NK-92 (cell line): ENCODE data around the gene CFAP90.

ENCODE experiments used
- DNase-seq: peaks from one replicate; lab custom pipeline; 2025; ENCODE audit not compliant: unreplicated experiment; lab: John Stamatoyannopoulos, UW

CFAP90 gene

DNA sequence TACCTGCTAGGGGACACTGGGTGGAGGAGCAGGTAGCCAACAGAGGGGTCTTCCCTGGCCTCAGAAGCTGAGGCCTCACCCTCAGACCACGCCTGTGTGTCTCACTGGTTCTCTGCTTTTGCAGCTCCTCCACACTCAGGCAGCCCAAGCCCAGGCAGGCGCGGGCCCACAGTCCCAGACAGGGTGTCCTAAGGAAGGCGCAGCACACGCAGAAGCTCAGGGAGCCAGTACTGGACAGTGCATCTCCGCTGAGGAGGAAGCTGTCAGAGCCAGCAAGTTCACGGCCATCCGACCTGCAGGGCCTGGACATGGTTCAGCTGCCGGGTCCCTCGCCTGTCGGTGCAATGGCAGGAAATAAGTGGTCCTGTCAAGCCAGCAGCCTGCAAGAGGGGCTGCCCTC, 25.3 kb downstream of the CFAP90 start:
- DNase-seq, result no peak

DNA sequence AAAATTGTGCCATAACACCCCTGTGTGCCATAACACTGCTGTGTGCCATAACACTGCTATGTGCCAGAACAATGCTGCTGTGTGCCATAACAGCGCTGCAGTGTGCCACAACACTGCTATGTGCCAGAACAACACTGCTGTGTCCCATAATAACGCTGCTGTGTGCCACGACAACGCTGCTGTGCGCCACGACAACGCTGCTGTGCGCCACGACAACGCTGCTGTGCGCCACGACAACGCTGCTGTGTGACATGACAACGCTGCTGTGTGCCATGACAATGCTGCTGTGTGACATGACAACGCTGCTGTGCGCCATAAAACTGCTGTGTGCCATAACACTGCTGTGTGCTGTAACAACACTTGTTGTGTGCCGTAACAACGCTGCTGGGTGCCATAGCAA, 25.9 kb downstream of the CFAP90 start:
- DNase-seq, result no peak

DNA sequence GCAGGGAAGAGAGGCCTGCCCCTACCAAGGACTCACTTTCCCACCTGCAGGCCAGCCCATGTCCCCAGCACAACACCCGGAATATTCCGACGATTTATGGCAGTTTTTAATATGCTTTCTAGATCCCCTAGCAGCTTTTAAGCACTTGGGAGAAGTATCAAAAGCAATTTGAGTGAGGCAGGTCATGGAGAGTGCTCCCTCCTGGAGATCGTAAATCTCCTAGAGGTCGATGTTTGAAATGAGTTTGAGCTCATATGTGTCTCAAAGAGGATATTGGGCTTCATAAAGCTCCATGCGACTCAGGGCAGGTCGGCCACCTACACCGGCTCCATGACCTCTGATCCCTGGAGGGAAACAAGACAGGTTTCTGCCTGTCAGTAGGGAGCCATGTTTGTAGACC, 27.3 kb downstream of the CFAP90 start:
- DNase-seq, result no peak

DNA sequence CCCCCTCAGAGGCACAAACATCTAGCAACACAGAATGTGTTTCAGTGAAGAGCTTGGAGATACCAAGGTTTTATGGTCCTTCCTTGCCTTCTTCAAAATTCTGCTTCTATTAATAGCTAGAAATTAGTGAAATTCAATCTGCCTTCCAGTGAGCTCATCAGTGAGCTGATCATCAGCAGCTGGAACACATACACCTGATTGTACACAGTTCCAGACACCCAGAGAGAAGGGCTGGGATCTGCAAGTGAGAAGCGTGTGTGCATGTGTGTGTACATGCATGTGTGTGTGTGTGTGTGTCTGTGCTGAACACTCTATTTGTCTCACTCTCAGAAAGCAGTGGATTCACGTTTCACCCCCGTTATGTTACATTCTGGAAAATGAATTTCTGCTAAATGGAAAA, 28.5 kb downstream of the CFAP90 start:
- no peak for DNase-seq

DNA sequence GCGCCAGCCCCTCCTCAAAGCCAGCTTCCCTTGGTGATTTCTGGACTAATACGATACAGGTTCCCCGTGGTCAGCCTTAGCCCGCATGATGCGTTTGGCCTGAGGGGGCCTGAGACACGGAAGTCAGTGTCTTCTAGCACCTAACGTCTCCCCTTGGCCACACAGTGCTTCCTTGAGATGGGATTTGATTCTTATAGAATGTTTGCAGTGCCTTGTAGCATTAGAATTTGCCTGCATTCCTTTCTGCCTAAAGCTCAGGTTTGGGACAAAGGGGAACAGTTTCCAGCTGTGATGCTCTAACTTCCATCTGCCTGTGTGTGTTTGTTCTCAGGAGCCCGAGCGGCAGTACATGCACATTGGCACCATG, 34.4 kb downstream of the CFAP90 start:
- DNase-seq, result no peak

DNA sequence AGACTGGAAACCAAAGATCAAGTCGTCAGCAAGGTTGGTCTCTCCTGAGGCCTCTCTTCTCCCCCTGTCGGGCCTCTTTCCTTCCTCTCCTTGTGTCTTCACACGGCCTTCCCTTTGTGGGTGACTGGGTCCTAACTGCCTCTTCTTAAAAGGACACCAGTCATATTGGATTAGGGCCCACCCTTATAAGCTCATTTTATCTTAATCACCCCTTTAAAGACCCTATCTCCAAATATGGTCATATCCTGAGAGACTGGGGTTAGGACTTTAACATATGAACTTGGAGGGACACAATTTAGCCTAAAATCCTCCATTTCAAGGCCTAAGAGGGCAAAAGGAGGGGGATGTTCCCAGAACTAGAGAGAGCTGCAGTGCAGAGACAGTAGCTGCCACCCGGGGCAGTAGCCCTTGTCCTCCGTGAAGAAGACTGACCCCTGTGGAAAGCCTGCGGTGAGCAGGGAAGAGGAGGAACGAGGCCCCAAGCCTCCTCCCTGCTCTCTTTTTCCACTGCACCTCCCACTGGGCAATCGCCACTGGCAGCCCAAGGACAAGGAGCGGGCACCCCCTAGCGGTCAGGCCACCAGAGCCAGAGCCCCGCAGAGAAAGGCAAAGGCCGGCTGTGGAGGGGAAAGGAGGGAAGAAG, 34.9 kb downstream of the CFAP90 start:
- no peak for DNase-seq

DNA sequence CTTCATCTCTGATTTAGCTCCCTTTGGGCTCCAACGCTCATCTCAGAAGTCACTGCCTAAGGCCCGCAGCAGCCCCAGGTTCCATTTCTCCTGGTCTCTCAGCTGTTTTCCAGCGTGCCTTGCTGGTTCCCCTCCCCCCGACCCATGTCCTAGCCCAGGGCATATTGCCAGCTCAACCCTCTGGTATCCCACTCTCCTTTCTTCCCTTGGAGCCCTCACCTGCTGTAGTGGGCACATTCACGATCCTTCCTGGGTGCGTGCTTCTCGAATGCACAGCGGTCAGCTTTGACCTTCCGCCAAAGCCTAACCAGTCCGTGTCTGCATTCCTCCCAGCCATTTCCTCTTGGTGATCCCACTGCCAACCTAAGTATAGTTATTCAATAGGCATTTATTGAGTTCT, 36.1 kb downstream of the CFAP90 start:
- no peak for DNase-seq

DNA sequence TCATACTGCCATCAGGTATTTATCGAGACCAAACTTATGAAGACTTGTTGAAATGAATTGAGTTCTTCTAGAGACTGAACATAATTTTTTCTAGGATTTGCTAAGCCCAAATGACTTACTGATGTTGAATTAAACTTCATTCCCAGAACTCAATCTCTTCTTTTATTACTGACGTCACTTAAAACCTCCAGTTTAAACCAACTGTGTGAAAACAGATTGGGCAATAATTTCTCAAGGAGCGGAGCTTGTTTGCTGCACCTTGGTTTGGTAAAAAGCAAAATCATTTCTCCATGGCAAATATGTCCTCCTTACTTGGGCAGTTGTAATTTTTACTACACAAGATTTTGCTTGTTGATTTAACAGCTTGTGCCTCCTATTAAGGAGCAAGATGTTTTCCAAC, 37.4 kb downstream of the CFAP90 start:
- no peak for DNase-seq

DNA sequence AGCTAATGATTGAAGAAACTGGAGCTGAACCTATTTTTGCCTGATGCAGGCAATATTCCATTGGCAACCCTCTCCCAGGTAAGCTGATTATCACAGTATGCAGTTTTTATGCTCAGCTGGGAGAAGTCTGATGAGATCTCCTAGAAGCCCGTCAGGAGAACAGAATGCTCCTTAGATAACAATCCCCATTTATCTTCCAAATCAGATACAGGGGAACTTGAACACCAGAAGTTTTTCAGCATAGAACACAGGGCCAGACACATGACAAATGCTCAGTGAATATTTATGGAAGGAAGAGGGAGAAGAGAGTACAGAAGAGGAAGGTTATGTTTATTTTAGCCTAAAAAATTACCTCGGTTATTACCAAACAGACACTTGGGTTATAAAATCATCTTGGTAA, 37.9 kb downstream of the CFAP90 start:
- no peak for DNase-seq

DNA sequence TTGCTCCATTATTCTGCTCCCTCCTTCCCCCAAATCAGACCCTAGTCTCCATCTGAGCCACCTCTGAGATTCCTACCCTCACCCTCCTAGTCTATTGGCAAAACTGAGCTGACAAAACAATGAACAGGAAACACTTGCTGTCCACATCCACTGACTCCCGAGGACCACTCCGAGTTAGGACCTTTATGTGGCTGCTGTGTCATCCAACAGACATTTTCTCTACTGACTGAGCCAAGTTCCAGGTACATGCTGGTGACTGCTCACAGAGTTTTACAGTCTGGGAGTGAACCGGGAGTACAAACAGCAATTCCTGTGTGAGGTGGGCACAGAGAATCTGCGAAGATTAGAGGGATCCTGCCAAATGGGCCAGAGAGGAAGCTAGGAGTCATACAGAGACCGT, 39.2 kb downstream of the CFAP90 start:
- DNase-seq, result no peak

DNA sequence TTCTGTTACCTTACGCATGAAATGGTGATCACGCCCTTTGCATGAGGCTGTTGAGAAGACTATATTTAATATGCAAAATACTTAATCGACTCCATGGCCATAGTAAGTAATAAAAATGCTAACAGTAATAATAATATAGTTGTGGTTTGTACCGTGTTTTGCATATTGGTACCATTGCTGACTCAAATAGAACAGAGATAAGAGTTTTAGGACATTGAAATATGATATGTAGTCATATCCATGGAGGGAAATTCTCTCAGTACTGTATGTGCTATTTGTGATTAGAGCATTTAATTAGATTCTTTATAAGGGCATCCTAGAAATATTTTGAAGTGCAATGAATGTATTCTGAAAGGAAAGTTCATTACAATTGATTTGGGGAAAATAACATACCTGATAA, 41.9 kb downstream of the CFAP90 start:
- no peak for DNase-seq

DNA sequence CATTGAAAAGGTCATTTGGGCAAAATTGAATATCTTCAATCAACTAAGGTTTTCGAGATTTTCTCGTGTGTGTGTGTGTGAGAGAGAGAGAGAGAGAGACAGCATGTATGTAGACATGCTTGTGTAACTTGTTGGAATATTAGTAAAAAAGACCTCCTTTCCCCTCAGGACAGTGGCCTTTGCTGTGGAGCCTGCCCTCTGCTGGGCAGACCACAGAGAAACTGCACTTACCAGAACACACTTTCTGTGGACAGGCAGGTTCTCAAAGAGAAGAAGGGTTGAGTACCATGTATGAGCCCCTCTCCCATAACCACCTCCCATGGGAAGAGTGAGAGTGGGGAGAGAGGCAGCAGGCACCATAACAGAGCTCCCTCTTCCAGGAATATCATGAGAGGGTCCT, 45.6 kb downstream of the CFAP90 start:
- no peak for DNase-seq

DNA sequence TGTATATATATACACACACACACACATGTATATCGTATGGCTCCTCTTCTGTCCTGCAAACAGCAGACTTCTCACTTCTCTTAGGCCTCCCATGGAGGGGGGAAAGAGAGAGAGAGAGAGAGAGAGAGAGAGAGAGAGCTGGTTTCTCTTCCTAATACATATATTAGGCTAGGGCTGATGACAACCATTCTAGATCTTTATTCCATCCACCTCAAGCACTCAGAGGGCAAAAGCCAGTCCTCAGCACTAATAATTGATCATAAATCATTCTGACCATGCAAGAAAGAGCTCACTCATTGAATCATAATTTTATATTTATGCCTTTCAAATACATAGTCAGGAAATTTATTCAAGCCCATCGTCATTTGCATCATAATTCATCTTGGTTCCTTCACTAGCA, 47.0 kb downstream of the CFAP90 start:
- DNase-seq, result no peak

DNA sequence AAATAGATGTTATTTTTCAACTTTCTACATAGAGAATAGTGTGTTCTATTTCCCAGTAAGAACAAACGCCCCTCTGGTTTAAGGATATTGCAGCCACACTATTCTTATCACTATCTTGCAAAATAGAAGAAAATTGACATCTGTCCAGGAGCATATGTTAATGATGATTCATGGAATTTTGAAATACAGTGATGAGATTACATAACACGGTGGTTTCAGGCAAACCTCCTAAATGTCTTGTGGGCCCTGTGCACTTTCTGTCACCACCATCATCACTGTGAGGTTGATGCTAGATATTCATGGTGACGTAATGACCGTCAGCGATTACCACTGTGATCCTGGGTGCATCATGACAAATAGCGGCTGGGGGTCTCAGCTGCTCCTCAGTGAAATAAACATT, 48.1 kb downstream of the CFAP90 start:
- no peak for DNase-seq

DNA sequence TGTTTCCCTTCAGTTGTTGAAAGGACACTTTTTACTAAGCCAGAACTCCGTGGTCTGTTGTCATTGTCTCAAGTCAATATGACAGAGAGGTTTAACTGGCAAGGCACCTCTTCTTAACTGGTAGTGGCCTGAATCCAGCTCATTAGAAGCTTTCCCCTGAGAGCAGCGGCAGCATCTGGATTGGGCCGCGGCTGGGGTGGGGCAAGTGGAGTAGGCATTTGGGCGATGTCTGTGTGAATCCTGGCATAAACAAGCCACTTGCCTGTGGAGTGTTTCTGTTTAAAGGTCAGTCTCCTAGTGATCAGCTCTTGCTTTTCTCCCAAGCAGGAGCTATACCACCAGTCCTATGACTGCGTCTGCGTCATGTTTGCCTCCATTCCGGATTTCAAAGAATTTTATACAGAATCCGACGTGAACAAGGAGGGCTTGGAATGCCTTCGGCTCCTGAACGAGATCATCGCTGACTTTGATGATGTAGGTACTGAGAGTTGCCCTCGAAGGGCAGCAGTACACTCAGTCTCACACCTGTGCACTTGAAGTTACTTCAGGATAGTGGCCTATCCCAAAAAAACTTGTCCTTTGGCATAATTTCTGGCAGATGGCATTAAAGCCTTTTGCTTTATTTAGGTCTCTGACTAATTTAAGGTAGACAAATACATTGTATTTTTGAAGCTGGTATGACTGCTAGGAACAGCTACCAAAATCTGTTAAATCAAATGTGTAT, 48.9 kb downstream of the CFAP90 start:
- DNase-seq, result no peak

DNA sequence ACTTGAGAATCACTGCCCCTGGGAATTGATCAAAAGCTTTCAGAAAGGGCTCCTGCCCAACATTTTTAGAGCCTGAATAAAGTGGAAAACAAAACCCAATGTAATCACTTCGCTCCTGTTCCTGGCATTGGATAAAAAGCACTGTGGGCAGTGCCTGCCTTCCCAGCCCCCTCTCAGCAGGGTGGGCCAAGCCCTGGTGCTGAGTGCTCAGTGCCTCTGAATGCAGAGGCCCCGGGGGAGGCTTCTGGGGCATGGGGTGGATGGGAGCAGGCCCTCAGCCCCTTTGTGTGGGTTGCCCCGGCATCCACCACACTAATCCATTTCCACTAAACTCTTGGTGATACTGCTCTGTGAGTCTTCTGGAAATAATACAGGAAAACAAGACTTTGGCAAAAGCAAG, 55.6 kb downstream of the CFAP90 start:
- DNase-seq, result no peak

DNA sequence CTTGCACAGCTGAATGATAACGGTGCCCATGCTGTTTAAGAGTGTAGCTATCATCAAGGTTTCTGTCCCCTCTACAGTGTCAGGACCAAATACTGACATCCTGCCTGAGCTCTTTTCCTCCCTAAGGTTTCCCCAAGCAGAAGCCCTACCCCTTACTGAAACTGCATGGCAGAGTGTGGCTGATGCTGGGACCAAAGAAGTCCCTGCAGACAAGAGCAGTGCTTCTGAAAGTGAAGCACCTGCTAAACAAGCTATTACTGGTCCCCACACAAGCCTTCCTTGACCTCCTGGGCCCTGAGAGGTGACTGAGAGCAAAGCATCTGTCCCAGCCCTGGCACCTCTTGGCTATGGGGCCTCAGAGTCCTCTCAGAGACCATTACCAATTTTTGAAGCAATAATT, 56.1 kb downstream of the CFAP90 start:
- no peak for DNase-seq

DNA sequence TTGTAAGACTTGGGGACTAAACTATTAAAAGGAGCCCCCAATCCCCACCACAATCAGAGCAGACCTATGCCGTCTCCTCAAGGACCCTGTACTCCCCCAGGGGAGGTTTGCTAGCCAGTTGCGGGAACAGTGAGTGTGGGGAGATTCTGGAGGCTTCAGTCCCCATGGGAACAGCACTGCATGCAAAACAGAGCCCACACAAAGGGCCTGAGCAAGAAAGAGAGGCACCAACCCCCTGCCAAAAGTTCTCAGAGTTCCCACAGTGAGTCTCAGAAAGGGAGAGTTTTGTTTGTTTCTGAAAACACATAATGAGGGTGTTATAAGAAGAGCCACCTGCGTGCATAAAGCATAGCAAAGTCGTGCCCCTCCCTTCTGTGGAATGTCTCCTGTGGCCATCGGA, 56.6 kb downstream of the CFAP90 start:
- no peak for DNase-seq

DNA sequence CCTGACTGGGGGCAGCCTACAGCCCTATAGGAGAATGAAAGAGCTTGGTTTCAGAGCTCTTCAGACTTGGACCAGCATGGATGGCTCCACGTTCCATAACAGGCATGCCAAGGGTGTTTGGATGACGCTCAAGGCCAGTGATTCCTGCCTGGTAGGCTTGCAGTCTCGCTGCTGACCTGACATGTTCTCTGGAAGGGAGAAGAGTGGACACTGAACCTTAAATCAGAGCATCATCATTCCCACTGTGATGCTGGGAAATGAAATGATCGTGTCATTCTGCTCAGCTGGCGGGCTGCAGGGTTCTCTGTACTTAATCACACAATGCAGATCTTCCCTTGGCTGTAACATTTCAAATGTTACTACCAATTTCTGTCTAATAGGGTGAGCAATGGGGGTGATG, 57.0 kb downstream of the CFAP90 start:
- no peak for DNase-seq

DNA sequence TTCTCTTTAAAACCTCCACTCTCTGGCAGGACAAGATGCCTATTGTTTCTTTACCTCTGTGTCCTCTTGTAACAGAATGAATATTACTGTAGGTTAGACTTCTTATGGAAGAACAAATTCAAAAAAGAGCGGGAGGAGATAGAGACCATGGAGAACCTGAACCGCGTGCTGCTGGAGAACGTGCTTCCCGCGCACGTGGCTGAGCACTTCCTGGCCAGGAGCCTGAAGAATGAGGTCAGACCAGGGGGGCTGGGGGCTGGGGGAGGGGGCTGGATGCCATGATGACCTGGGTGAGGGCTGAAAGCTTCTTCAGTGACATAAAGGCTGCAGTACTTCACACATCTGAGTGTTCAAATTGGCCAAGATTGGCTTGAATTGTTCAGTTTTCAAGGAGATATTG, 61.4 kb downstream of the CFAP90 start:
- DNase-seq, result no peak

DNA sequence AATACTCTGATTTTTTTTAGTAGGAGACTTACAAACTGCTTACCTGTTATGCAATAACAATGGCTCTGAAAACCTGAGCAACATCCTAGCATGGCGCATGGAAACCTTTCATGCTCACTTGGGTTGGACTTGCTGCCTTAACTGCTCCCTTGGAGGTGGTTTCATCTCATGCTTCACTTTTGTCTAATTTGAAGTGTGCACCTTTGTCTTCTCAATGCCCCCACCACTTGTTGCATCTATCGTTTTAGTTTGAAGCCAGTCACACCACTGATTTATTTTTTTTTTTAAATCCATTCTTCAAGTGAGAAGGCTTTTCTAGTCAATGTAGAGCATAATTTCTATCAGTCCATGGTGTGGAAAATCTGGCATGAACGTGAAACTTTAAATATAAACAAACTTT, 63.2 kb downstream of the CFAP90 start:
- DNase-seq, result no peak

DNA sequence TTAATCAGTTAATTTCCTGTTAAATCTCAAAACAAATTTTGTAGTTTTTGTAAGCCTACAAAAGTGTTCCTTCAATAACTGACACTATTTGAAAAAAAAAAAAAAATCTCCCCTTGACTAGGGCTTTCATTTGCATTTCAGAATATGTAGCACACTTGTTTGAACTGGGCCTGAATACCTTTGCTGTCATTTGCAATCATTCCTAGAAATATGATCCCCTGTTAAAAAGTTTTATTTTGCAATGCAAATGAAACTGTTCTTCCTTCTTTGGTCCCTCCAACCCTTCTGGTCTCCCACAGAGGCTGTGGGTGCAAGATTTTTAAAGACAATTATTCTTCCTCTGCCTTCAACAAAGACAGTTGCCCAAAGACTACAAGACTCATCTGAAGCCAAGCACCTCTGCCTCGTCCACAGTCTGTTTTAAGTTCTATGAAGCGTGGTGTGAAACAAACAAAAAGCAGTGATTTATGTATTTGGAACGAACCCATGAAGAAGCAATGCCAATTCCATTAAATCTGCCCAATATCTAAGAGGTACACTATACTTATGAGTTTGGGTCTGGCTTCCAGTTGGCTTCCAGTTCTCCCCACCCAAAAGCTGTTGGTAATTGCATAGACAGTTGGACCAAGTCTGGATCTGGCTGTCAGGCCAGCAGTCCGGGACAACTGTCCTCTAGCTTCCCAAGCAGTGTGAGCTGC, 66.1 kb downstream of the CFAP90 start:
- no peak for DNase-seq

DNA sequence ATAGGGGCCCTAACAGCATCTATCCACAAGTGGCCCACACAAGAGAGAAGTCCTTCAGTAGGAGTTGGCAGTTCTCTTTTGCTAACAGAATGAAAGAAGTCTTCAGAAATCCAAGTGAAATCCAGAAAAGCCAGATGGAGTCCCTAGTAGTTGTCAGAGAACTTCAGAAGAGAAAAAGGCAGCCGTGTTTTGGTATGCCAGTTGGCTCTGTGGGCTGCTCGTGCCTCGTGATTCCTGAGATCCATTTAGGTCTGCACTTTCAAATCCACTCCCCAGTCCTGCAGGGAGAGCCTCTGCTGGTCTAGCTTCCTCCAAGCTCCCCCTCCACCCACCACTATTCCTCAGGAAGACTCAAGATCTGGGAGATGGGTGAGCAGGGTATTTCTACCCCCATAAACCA, 69.0 kb downstream of the CFAP90 start:
- no peak for DNase-seq
